ENCODE measurements around the gene MICAL3. TPM values are rescaled to one million over a fixed set of nuclear protein-coding genes. Genes with fewer than 3 reads are reported as not detected.
A peak's percentile ranks its signal among the peaks of the same experiment; 100 is the strongest.

Gene MICAL3
- total RNA-seq, 4 donors from 2014 or later = 45.2 to 56.3 (median 46.3) TPM

DNA sequence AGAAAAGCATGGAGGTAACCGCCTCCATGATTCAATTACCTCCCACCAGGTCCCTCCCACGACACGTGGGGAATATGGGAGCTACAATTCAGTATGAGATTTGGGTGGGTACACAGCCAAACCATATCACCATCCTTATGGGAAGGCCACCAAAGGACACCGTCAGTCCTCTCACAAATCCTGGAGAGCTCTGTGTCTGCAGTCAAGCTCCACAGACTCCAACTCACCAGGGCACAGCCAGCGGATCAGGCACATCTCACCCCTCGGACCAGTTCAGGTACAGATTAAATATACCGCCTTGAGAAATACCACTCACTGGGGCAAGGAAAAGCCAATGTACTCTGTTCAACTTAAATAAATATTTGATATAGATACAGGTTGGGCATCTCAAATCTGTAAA, 100.3 kb downstream of the MICAL3 start:
- Histone ChIP-seq H3K27me3 (no peaks in the 10 kb centered on the region), H3K9me3 (no peaks in the 10 kb centered on the region), H3K4me3 (no peak overlapping the region), H3K27ac (peak overlapping the region in 2 of 4 donors; percentile 69 to 86), H3K36me3 (no peaks in the 10 kb centered on the region), H3K4me1 (peaks cover 0 to 80% (median 59%) of the 10 kb centered on the region in 4 donors)
- TF ChIP-seq, protein P1, sequence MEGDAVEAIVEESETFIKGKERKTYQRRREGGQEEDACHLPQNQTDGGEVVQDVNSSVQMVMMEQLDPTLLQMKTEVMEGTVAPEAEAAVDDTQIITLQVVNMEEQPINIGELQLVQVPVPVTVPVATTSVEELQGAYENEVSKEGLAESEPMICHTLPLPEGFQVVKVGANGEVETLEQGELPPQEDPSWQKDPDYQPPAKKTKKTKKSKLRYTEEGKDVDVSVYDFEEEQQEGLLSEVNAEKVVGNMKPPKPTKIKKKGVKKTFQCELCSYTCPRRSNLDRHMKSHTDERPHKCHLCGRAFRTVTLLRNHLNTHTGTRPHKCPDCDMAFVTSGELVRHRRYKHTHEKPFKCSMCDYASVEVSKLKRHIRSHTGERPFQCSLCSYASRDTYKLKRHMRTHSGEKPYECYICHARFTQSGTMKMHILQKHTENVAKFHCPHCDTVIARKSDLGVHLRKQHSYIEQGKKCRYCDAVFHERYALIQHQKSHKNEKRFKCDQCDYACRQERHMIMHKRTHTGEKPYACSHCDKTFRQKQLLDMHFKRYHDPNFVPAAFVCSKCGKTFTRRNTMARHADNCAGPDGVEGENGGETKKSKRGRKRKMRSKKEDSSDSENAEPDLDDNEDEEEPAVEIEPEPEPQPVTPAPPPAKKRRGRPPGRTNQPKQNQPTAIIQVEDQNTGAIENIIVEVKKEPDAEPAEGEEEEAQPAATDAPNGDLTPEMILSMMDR (IDR thresholded peaks at IDR 0.05) = no peak
- TF ChIP-seq POLR2A (IDR thresholded peaks at IDR 0.05) (no peak), EP300 (IDR thresholded peaks at IDR 0.05) (no peak)
- WGBS, 2 donors = 85 to 95% methylated on average over 7 of the region's 7 CpGs
- DNase-seq (ENCODE audit: low spot score in 2 of 2) = no peak

DNA sequence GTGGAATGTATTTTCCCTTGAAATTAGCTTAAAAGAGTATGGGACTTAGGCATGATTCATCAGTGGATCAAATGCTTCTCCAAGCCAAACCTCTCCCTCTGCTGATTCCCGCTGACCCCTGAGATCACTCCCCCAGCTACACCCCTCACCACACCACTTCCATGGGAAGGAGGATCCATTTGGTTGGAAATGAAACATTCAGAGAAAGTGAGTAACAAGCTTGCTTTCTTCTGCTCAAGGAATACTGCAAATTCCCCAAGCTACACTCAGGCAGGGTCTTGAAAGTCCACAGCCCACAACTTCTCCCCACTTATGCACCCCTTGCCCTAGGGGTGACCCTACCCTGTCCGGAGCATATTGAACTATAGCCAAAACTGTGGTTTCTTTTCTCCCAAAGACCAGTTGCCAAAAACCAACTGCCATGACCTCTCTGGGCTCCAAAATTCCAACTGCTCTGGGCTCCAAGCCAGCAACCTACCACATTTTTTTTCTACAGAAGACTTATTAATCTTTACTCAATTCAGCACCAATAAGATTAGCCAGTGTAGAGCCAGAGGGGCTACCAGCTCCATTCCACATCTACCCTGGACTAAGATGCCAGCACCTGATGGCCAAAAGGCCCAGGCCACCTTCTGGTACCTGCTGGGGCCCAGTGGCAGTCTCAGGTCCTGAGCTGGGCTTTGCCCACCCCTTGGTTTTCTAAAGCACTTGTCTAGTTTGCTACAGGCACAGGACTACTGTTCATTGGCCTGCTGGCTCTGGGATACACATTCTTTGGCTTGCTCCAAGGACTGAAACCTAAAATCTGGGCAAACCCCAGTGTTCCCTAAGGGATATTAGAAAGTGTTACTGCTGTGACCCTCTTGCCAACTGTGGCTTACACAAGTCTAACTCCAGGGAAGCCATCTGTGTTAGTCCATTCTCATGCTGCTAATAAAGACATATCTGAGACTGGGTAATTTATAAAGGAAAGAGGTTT, 101.1 kb downstream of the MICAL3 start:
- TF ChIP-seq EP300 (IDR thresholded peaks at IDR 0.05) = peak in 1 of 2 donors; percentile 23
- no peak for TF ChIP-seq POLR2A (IDR thresholded peaks at IDR 0.05)
- TF ChIP-seq, protein P1 (IDR thresholded peaks at IDR 0.05) = no peak
- Histone ChIP-seq H3K4me1 (peaks cover 0 to 89% (median 60%) of the 10 kb centered on the region in 4 donors), H3K9me3 (no peaks in the 10 kb centered on the region), H3K4me3 (no peak overlapping the region), H3K27me3 (no peaks in the 10 kb centered on the region), H3K36me3 (no peaks in the 10 kb centered on the region), H3K27ac (peak overlapping the region in 3 of 4 donors; percentile 37 to 86 (median 69))
- no peak for DNase-seq (ENCODE audit: low spot score in 2 of 2)
- 9 to 14% methylated on average over 2 of the region's 2 CpGs for WGBS, 2 donors

DNA sequence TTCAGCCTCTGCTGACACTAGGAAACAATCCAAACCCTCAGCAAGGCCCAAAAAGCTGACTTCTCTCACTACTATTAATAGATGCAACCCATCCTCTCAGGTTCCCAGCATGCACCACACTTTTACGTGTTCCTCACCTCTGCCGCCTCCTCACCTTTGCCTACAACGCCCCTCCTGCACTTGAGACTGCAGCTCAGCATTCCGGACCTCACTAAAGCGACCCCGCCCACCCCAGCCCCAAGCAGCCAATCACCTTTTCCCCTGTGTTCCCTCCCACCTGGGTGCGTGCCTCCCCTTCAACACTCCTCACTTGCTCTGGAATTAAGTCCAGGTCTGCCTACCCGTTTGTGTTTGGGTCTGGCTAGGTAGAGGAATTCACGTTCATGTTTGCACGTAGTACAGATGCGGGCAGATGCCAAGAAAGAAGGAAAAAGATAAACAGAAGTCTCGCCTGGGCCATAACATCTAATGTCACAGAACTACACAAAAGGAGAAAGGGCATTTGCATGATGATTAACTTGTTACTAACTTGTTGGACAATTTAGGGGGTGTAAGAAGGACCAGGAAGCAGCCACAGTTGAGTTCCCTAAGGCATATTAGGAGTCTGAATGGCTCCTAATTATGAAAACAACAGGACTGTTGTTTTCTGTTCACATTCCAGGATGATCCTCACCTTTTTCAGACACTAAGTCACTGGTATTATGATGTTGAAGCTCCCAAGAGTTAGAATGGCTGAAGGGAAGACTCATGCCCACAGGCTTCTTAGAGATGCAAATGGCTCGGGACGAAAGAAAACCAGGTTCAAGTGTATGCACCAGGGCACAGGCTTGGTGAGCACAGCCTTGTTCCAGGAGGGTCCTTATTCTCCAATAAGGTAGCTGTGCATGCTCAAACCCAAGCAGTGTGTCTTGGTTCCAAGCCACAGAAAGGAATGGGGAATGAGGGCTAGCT, 102.2 kb downstream of the MICAL3 start:
- no peak for DNase-seq (ENCODE audit: low spot score in 2 of 2)
- Histone ChIP-seq H3K27ac (peak overlapping the region; percentile 6 to 86 (median 56)), H3K4me3 (no peak overlapping the region), H3K4me1 (peaks cover 0 to 95% (median 64%) of the 10 kb centered on the region in 4 donors), H3K9me3 (no peaks in the 10 kb centered on the region), H3K36me3 (no peaks in the 10 kb centered on the region), H3K27me3 (no peaks in the 10 kb centered on the region)
- TF ChIP-seq, protein P1 (IDR thresholded peaks at IDR 0.05) = no peak
- TF ChIP-seq EP300 (IDR thresholded peaks at IDR 0.05) = no peak
- no peak for TF ChIP-seq POLR2A (IDR thresholded peaks at IDR 0.05)
- 54% methylated on average over 14 of the region's 14 CpGs for WGBS, 2 donors

DNA sequence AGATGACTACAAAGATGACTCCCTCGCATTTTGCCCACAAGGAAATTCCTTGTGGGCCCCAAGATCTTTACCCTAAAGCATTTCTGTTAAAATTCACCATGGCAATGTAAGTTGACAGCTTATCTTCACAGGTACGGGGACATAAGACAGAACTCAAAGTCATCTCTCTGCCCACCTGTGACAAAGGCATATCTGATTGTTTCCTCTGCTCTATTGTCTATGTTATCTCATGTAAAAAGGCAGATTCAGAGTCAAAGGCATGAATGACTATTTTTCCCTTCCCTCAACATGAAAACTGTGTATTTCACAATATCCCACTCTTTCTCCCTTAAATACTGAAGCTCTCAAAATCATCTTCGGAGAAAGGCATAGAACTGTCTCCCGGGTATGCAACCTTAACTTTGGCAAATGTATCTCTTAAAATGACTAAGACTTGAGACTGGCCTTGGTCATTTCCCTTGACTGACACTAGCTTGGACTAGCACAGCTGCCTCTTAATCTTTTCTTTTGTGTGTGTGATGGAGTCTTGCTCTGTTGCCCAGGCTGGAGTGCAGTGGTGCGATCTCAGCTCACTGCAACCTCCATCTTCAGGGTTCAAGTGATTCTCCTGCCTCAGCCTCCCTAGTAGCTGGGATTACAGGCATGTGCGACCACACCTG, 103.2 kb downstream of the MICAL3 start:
- H3K4me3 ChIP-seq = no peak overlapping the region
- H3K4me1 ChIP-seq = peaks cover 0 to 92% (median 64%) of the 10 kb centered on the region in 4 donors
- peak overlapping the region; percentile 5 to 86 (median 38) for H3K27ac ChIP-seq
- TF ChIP-seq, protein P1 (IDR thresholded peaks at IDR 0.05) = no peak
- WGBS, 2 donors = 90 to 91% methylated on average over 6 of the region's 6 CpGs
- no peaks in the 10 kb centered on the region for H3K9me3 ChIP-seq
- no peak for DNase-seq (ENCODE audit: low spot score in 2 of 2)
- no peaks in the 10 kb centered on the region for H3K36me3 ChIP-seq
- H3K27me3 ChIP-seq = no peaks in the 10 kb centered on the region

All from tibial nerve (tissue), 4 donors.